ENCODE data around the gene LCOR.
"Not testable (repeated sequence)": the region's sequence is repeated elsewhere in the genome, so short reads cannot be mapped to it uniquely, and the experiment has no call there.

LCOR gene

DNA sequence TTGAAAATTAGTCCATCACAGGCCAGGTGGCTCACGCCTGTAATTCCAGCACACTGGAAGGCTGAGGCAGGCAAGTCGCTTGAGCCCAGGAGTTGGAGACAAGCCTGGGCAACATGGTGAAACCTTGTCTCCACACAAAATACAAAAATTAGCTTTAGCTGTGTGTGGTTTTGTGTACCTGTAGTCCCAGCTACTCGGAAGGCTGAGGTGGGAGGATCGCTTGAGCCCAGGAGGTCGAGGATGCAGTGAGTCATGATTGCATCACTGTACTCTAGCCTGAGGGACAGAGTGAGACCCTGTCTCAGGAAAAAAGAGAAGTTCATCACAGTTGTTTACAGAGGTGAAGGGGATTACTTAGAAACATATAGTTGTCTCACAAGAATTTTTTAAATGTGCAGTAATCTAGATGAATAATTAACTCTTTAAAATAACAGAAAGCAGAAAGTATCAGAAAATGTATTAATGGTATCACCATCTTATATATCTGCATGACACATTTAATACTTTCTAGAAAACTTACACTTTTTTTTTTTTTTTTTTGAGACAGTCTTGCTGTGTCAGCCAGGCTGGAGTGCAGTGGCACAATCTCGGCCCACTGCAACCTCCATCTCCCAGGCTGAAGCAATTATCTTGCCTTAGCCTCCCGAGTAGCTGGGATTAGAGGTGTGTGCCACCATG, 8.9 kb downstream of the LCOR start:
- peak in 1 of 2 donors; percentile 16 for DNase-seq

DNA sequence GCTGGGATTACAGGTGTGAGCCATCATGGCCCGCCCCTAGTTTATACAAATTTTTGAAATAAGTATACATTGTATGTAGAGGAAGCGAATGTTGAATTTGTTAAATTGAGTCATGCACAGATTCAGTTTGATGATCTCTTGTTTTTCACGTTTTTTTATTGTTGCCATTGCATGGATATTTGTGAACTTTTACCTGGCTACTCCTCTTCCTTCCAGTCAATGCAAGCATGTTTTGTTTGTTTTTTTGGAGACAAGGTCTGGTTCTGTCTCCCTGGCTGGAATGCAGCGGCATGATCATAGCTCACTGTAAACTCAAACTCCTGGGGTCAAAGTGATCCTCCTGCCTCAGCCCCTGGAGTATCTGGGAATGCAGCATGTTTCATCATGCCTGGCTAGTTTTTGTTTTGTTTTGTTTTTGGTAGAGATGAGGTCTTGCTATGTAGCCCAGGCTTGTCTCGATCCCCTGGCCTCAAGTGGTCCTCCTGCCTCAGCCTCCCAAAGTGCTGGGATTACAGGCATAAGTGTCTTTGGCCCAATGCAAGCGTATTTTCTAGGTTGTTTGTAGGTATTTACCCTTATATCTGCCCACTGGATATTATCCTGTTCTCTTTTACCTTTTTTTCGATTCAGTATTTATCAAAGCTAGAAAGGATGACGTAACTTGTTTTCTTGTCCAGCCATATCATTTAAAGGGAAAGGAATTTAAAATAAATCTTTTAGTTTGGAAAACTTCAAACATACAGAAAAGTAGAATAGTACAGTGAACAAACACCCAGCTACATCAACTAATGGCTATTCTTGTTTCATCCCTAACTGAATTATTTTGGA, 11.0 kb downstream of the LCOR start:
- no peak for DNase-seq

DNA sequence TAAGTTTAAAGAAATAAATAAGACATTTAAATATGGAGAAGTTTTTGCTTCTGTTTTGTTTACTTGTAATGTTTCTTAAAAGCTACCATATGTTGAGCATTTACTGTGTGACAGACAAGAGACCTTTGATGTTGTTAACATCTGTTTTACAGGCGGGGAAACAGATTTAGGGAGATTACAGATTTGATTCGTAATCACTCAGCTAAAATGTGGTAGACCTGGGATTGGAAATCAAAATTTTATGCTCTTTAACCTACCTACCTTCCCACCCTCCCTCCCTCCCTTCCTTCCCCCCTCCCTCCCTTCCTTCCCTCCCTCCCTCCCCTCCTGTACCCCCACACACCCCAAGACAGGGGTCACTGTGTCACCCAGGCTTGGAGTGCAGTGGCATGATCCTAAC, 11.7 kb downstream of the LCOR start:
- no peak for DNase-seq

DNA sequence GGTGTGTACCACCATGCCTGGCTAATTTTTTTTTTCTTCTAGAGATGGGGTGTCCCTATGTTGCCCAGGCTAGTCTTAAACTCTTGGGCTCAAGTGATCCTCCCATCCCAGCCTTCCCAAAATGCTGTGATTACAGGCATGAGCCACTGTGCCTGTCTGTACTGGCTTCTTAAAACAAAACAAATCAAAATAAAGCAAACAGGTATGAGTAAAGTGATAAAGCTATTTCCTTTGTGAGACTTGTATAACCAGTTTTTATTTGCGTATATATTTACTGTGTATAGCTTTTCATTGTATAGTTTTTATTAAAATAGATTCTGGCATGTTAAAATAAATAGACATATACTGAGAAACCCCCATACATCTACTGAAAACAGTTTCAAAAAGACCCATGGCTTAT, 14.3 kb downstream of the LCOR start:
- DNase-seq: no peak

DNA sequence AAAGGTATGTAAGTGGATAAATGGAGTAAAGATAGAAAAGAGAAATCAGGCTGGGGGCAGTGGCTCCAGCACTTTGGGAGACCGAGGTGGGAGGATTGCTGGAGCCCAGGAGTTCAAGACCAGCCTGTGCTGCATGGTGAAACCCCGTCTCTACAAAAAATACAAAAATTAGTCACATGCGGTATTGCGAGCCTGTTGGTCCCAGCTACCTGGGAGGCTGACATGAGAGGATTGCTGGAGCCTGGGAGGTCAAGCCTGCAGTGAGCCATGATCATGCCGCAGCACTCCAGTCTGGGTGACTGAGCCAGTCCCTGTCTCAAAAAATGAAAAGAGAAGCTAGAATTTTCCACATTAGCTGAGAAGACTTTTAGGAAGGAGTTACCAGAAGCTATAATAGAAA, 14.8 kb downstream of the LCOR start:
- no peak for DNase-seq

DNA sequence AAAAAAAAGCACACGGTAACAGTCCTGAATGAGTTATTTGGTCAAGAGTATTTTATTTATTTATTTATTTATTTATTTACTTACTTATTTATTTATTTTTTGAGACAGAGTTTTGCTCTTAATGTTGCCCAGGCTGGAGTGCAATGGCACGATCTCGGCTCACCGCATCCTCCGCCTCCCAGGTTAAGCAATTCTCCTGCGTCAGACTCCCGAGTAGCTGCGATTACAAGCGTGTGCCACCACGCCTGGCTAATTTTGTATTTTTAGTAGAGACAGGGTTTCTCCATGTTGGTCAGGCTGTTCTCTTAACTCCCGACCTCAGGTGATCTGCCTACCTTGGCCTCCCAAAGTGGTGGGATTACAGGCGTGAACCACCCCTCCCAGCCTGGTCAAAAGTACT, 15.3 kb downstream of the LCOR start:
- not testable (repeated sequence) for DNase-seq

DNA sequence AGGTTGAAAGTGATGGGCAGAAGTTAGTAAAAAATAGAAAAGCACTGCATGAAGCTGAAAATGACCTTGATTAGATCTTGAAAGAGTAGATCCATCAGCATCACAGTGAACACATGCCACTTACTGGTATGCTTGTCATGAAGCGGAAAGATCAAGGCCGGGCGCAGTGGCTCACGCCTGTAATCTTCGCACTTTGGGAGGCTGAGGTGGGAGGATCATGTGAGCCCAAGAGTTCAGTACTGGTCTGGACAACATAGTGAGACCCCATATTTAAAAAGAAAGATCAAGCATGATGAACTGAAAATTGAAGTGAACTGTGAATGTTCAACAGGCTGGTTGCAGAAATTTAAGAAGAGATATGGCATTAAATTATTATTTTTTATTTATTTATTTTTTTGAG, 18.0 kb downstream of the LCOR start:
- no peak for DNase-seq

DNA sequence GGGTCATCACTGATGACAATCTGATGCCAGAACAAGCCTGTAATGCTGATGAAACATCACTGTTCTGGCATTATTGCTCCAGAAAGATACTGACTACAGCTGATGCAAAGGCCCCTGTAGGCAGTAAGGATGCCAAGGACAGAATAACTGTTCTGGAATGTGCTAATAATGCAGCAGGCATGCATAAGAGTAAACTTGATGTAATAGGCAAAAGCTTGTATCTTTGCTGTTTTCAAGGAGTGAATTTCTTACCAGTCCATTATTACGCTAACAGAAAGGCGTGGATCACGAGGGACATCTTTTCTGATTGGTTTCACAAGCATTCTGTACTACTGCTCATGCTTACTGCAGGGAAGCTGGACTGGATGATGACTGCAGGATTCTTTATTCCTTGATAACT, 18.7 kb downstream of the LCOR start:
- DNase-seq: no peak

DNA sequence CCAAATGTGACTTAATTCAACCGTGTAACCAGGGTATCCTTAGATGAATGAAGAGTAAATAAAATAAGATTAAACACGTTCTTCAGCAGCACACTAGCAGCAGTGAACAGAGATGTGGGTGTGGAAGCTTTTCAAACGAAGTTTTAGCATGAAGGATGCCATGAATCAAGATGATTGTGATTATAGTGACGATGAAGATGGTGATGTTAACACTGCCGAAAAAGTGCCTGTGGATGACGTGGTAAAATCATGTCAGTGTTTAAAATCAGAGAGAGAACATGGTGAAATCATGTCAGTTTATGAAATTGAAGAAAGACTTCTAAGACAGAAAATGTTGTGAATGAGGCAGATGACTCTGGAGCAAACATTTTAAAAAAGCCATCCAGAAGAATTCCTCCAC, 19.2 kb downstream of the LCOR start:
- no peak for DNase-seq

DNA sequence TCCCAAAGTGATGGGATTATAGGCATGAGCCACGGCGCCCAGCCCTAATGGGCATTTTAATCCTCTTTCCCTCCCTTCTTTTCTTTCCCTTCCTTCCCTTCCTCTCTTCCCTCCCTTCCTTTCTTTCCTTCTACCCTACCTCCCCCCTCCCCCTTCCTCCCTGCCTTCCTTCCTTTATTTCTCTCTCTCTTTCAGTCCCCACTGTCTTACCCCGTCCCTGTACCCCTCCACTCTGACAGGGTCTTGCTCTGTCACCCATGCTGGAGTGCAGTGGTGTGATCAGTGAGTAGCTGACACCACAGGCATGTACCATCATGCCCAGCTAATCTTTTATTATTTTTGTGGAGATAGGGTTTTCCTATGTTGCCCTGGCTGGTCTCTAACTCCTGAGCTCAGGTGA, 24.2 kb downstream of the LCOR start:
- DNase-seq: no peak

DNA sequence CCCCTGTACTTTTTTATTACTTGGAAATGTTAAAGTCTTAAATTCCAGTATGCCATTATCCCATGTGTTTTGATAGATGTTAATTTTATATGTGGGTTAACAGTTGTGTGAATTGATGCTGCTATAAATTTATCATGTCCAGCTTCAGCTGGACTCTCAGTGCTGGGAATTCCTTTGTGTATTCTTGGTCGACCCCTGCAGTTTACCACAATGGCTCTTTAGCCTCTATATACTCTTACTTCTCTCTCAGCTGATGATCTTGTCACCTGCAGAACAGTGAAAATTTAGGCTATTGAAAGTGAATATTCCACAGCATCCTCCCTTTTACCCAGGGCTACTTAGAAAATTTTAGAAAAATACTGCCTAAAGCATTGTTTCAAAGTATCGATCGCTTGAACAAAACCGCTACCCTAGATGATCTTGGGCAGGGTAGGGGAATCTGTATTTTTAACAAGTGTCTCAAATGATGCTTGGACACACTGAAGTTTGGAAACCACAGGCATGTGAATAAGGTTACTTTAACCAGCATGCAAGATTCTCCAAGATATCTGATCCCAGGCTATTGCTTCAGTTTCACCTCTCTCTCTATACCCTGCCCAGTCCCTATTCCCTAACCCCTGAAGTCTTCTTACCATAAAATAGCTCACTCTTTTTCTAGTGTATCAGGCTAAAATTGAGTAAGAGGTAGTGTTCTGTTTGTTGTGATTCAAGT, 25.4 kb downstream of the LCOR start:
- no peak for DNase-seq

DNA sequence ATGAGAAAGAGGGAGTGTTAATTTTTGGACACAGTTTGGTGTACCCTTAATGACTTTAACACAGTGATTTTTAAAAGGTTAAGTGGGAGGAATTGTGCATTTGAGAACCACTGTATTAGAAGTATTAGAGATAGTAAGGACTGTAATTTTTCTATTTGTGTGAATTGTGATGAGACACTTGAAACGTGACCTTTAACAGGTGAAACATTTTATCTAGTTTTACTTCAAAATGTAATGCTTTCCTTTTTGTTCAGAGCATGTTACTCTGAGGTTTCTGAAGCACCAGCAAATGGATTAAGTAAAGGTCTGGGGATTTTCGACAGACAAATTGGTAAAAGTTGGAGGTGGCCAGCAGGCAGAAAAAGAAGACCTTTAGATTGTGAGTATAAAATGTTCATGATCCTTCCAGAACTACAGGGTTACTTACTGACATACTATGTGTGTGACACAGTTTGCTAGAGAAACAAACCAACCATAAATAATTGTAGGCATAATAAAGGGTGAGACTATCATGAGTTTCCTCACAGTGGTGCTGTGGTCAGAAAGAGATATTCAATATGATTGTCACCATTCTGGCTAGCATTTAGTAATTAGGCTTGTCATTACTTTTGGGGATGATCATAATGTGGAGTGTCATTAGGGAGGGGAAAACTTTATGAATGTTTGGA, 26.1 kb downstream of the LCOR start:
- no peak for DNase-seq

DNA sequence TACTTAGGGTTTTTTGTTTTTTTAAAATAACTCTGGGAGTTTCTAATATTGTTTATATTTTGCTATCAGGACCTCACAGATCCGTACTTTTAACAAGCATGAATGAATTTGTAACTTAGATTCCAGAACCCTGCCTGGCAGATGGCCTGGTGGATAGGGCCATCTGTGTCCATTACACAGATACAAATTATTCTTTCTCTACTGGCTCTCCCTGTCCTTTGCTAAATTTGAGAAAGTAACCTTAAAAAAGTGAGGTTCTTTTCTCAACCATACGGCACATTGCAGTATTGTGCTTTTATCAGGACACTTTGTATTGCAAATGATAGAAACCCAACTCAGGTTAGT, 26.6 kb downstream of the LCOR start:
- DNase-seq: no peak

DNA sequence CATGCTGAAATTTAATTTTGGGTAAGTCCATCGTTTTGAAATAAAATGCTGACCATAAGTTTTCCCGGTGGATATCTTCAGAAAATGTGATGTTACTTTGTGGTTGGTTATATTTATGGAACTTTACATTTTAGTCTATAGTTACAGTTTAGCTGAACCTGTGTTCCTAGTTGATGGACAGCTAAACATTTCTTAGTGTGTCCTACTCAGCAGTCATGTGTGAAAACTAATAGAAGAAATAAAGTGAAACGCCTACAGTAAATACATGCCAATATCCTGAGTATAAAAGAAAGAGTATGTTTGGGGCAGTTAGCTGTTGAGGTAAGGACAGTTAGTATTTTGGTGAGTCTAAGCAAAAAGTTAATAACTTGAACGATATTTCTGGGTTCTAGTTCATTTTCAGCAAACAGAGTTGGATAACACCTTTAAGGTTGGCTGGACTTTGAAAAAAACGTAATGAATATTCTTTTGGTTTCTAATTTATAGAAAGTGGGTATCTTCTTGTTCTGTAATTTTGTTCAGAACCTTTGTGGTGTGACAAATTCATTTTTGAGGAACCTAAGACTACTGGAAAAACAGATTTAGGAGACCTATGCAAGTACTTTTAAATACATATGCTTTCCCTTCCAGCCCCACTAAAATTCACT, 28.7 kb downstream of the LCOR start:
- no peak for DNase-seq

DNA sequence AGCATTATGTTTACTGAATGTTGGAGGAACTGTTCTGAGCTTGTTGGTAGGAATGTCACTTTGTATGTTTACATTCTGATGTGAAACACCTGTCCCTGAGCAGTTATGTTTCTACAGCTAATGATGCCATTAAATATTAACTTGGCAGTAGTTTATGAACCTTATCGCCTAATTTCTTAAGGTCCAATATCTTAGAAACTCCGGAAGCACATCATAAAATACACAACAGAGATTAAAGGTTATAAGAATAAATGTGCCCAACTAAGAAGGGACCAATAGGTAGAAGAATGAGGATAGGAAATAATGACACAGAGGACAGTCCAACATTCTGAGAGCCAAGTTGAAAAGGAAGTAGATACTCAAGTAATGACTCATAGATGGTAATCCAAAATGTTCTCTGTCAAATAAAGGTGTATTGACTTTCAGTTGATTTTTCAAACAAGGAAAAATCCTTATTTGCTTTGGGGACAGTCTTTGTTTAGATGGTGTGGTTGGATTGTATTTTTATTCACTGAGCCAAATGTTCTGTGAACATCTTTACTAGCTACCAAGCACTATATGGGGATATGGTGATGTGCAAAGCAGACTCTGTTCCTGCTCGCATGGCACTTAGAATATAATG, 31.9 kb downstream of the LCOR start:
- DNase-seq: no peak

DNA sequence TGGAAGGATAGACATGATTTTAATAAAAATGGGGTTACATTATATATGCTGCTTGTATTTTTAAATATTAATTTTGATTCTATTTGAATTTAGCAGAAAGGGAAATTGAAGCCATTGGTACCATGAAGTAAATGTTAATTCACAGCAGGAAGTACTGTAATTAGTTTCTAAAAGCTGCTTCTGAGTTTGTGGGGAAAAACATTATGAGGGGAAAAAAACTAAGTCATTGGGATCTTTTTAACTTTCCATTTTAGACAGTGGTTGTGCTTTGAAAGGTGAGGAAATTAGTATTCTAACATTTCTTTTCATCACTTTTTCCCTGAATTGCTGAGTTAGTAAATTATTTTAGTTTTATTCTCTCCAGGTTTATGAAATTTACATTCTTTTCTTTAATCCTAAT, 41.0 kb downstream of the LCOR start:
- DNase-seq: no peak

DNA sequence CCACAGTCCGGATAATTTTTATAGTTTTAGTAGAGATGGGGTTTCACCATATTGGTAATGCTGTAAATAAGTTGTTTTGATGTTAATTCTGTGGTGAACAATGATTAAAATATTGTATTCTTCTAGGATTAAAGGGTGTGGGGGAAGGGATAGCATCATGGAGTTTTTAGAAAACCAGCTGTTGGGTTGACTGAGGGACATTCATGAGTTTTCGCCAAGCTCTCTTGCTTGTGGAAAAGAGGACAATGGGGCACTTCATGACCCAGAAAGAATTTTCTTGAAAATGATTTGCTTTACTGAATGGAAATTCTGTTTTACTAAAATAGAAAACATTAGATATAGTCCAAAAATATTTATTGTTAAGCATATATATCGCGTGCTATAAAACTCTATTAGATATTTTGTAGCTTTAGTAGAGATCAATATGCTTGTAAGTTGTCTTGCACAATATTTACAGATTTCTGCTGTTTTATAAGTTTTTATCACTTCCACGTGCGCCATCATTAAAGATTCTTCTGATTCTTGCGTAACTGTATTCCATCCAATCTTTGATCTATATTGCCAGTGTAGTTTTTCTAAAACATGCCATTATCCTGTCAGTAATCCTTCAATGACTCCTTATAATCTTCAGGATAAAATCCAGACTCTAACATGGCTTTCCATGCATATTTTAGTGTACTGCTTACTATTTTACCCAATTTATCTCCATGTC, 41.8 kb downstream of the LCOR start:
- DNase-seq: no peak

DNA sequence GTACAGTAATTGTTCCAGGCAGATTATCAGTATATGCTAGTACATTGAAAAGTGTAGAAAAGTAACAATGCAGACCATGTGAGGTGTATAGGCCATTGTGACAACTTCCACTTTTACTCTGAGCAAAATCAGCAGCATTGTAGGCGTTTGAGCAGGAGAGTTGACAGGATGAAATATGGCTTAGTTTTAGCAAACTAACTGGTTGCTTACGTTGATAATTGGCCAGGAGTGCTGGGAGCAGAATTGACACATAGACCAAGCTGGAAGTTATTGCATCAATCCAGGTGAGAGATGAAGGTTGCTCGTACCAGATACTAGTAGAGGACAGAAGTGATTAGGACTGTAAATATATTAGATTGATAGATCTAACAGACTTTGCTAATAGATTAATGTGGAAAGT, 46.0 kb downstream of the LCOR start:
- no peak for DNase-seq

DNA sequence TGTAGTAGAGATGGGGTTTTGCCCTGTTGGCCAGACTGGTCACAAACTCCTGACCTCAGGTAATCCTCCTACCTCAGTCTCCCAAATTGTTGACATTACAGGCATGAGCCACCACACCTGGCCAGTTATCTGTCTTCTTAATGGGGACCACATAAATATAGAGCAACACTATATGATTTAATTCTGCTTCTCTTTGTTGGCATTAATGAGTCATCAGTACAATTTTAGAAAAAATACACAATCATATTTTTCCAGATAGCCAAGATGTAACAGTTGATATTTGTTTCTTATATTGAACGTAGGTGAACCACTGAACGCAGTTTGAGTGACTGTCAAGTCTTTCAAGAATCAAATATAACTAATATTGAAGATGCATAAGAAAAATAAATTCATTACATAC, 48.5 kb downstream of the LCOR start:
- DNase-seq: no peak

DNA sequence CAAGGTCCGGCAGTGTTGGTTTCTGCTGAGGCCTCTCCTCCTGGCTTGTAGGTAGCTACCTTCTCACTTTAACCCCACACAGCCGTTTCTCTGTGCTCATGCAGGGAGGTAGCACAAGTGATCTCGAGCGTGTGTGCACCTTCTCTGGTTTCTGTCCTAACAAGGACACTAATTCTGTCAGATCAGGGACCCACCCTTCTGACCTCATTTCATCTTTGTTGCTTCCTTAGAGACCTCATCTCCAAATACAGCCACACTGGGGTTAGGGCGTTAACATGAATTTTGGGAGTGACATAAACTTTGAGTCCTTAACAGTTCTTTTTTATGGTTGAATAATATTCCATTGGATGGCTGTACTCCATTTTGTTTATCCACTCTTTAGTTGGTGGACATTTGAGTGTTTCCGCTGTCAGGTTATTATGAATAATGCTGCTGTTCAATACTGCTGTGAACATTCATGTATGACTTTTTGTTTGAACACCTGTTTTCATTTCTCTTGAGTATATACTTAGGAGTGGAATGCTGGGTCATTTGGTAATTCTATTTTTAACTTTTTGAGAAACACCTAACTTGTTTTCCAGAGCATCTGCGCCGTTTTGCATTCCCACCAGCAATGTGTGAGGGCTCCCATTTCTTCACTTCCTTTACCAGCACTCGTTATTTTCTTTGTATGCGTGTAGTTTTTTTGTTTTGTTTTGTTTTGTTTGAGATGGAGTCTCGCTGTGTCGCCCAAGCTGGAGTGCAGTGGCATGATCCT, 57.5 kb downstream of the LCOR start:
- DNase-seq: no peak

DNA sequence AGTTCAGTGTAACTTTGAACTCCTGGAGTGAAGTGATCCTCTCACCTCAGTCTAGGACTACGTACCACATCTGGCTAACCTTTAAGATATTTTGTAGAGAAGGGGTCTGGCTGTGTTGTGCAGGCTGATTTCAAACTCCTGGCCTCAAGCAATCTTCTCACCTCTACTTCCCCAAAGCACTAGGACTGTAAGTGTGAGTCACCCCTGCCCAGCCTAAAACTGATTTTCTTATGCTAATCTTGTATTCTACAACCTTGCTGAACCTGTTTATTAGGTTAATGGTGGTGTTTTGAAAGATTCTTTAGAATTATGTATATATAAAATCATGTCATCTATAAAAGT, 58.0 kb downstream of the LCOR start:
- DNase-seq: no peak
